Measurements from ENCODE around the gene SHLD2.
"Not testable (repeated sequence)": the region's sequence is repeated elsewhere in the genome, so short reads cannot be mapped to it uniquely, and the experiment has no call there.

The SHLD2 gene

GRCh38 chr10:87142230-87143108 lies 47.5 kb downstream of the SHLD2 start:
- not testable (repeated sequence) for DNase-seq (ENCODE audit: low spot score)

- DNase-seq (ENCODE audit: low spot score) = not testable (repeated sequence)
Measured at GRCh38 chr10:87143109-87143418, 48.1 kb downstream of the SHLD2 start.

- DNase-seq (ENCODE audit: low spot score) = not testable (repeated sequence)
Measured at GRCh38 chr10:87145598-87145997, 50.6 kb downstream of the SHLD2 start.

- DNase-seq (ENCODE audit: low spot score) = not testable (repeated sequence)
Measured at GRCh38 chr10:87149020-87149609, 54.1 kb downstream of the SHLD2 start.

GRCh38 chr10:87151516-87151915 lies 56.5 kb downstream of the SHLD2 start:
- DNase-seq (ENCODE audit: low spot score) = not testable (repeated sequence)

- not testable (repeated sequence) for DNase-seq (ENCODE audit: low spot score)
Measured at GRCh38 chr10:87156841-87157240, 61.8 kb downstream of the SHLD2 start.

- not testable (repeated sequence) for DNase-seq (ENCODE audit: low spot score)
Measured at GRCh38 chr10:87157821-87158220, 62.8 kb downstream of the SHLD2 start.

GRCh38 chr10:87162703-87163293 lies 67.8 kb downstream of the SHLD2 start:
- DNase-seq (ENCODE audit: low spot score) = not testable (repeated sequence)

GRCh38 chr10:87163414-87163813 lies 68.4 kb downstream of the SHLD2 start:
- not testable (repeated sequence) for DNase-seq (ENCODE audit: low spot score)

GRCh38 chr10:87169857-87170256 lies 74.9 kb downstream of the SHLD2 start:
- not testable (repeated sequence) for DNase-seq (ENCODE audit: low spot score)

GRCh38 chr10:87170705-87171104 lies 75.7 kb downstream of the SHLD2 start:
- not testable (repeated sequence) for DNase-seq (ENCODE audit: low spot score)

GRCh38 chr10:87171670-87172069 lies 76.7 kb downstream of the SHLD2 start:
- DNase-seq (ENCODE audit: low spot score) = not testable (repeated sequence)

GRCh38 chr10:87172178-87172577 lies 77.2 kb downstream of the SHLD2 start:
- DNase-seq (ENCODE audit: low spot score) = not testable (repeated sequence)

- DNase-seq (ENCODE audit: low spot score) = not testable (repeated sequence)
Measured at GRCh38 chr10:87177587-87177986, 82.6 kb downstream of the SHLD2 start.

- not testable (repeated sequence) for DNase-seq (ENCODE audit: low spot score)
Measured at GRCh38 chr10:87184421-87184820, 89.4 kb downstream of the SHLD2 start.

- DNase-seq (ENCODE audit: low spot score) = not testable (repeated sequence)
Measured at GRCh38 chr10:87186016-87186415, 91.0 kb downstream of the SHLD2 start.

- DNase-seq (ENCODE audit: low spot score) = not testable (repeated sequence)
Measured at GRCh38 chr10:87187573-87187972, 92.6 kb downstream of the SHLD2 start.

- DNase-seq (ENCODE audit: low spot score) = not testable (repeated sequence)
Measured at GRCh38 chr10:87191841-87192240, 96.8 kb downstream of the SHLD2 start.

- not testable (repeated sequence) for DNase-seq (ENCODE audit: low spot score)
Measured at GRCh38 chr10:87200924-87201323, 105.9 kb downstream of the SHLD2 start.

GRCh38 chr10:87204801-87205200 lies 109.8 kb downstream of the SHLD2 start:
- DNase-seq (ENCODE audit: low spot score) = not testable (repeated sequence)

- DNase-seq (ENCODE audit: low spot score) = not testable (repeated sequence)
Measured at GRCh38 chr10:87206922-87207321, 111.9 kb downstream of the SHLD2 start.

GRCh38 chr10:87210309-87210708 lies 115.3 kb downstream of the SHLD2 start:
- DNase-seq (ENCODE audit: low spot score) = not testable (repeated sequence)
